HG02943 (cell line): ENCODE measurements around the gene HOATZ.

Experiments used
- ATAC-seq: cut with Tn5 transposase; IDR thresholded peaks from one replicate; pipeline ENCODE4 v1.9.1; 2021; ENCODE audit warnings: mild to moderate bottlenecking, low read depth, moderate library complexity; ENCODE audit not compliant: unreplicated experiment

HOATZ gene

GRCh38 chr11:111520560-111520959 lies 6.0 kb downstream of the HOATZ start:
- no peak for ATAC-seq

GRCh38 chr11:111521135-111521534 lies 6.6 kb downstream of the HOATZ start:
- no peak for ATAC-seq

- no peak for ATAC-seq
These were observed 7.8 kb downstream of the HOATZ start for GRCh38 chr11:111522426-111522825.

- ATAC-seq = no peak
These were observed 8.8 kb downstream of the HOATZ start for GRCh38 chr11:111523343-111523742.

- no peak for ATAC-seq
These were observed 9.5 kb downstream of the HOATZ start for GRCh38 chr11:111524056-111524455.

GRCh38 chr11:111525456-111525855 lies 10.9 kb downstream of the HOATZ start:
- no peak for ATAC-seq

- no peak for ATAC-seq
These were observed 11.9 kb downstream of the HOATZ start for GRCh38 chr11:111526501-111526900.

- ATAC-seq = no peak
These were observed 12.7 kb downstream of the HOATZ start for GRCh38 chr11:111527279-111527678.

- ATAC-seq = no peak
These were observed 14.0 kb downstream of the HOATZ start for GRCh38 chr11:111528557-111528956.

GRCh38 chr11:111530091-111530490 lies 15.5 kb downstream of the HOATZ start:
- no peak for ATAC-seq

- no peak for ATAC-seq
These were observed 16.6 kb downstream of the HOATZ start for GRCh38 chr11:111531136-111531535.

- ATAC-seq = no peak
These were observed 17.2 kb downstream of the HOATZ start for GRCh38 chr11:111531687-111532364.

GRCh38 chr11:111532365-111532709 lies 17.8 kb downstream of the HOATZ start:
- ATAC-seq = no peak

- no peak for ATAC-seq
These were observed 20.7 kb downstream of the HOATZ start for GRCh38 chr11:111535281-111535680.

- ATAC-seq = no peak
These were observed 22.8 kb downstream of the HOATZ start for GRCh38 chr11:111537336-111537860.

- ATAC-seq = no peak
These were observed 24.0 kb downstream of the HOATZ start for GRCh38 chr11:111538407-111539114.

- ATAC-seq = no peak
These were observed 25.0 kb downstream of the HOATZ start for GRCh38 chr11:111539426-111540113.

- ATAC-seq = no peak
These were observed 25.7 kb downstream of the HOATZ start, which contains the start of gene LAYN for GRCh38 chr11:111540114-111540936. LAYN (plus strand) TSS chr11:111540720; CDS start chr11:111540844, 124 bp downstream.

- ATAC-seq = no peak
These were observed 26.3 kb downstream of the HOATZ start for GRCh38 chr11:111540937-111541253.

GRCh38 chr11:111541254-111542061 lies 26.9 kb downstream of the HOATZ start:
- no peak for ATAC-seq
